Umbilical cord (tissue), 2 donors: Measurements from ENCODE around the gene CFAP45. TPM values are rescaled to one million over a fixed set of nuclear protein-coding genes. Genes with fewer than 3 reads are reported as not detected.

Source experiments
- DNase-seq: peaks from one replicate; pipeline ENCODE4 v3.0.0-alpha.2; 2015; ENCODE audit warnings: low spot score
- total RNA-seq: library from RNA; depleted of rRNA; stranded (reverse); fragments of >200 nt; gene quantifications from one replicate; pipeline ENCODE4 v1.2.3, GENCODE V29; 2014; ENCODE audit warnings: low replicate concordance; ENCODE audit not compliant: insufficient read depth

CFAP45 gene
- total RNA-seq, 1 donor from 2014 or later = 13.2 TPM

GRCh38 chr1:159853417-159854115 is 46.4 kb downstream of the CFAP45 start:
- DNase-seq = peak; percentile 27

- no peak for DNase-seq
These were observed 48.6 kb downstream of the CFAP45 start for GRCh38 chr1:159851407-159851806.

GRCh38 chr1:159849626-159850366 is 50.2 kb downstream of the CFAP45 start:
- DNase-seq = peak; percentile 49

- no peak for DNase-seq
These were observed 51.6 kb downstream of the CFAP45 start for GRCh38 chr1:159848326-159848725.

- no peak for DNase-seq
These were observed 52.7 kb downstream of the CFAP45 start for GRCh38 chr1:159847231-159847630.

- DNase-seq = no peak
These were observed 54.0 kb downstream of the CFAP45 start for GRCh38 chr1:159845751-159846629.

GRCh38 chr1:159843459-159843858 is 56.5 kb downstream of the CFAP45 start:
- DNase-seq = peak; percentile 48

- DNase-seq = peak; percentile 66
These were observed 58.2 kb downstream of the CFAP45 start for GRCh38 chr1:159841749-159842148.

GRCh38 chr1:159839116-159839849 is 60.7 kb downstream of the CFAP45 start:
- no peak for DNase-seq

GRCh38 chr1:159838715-159839114 is 61.2 kb downstream of the CFAP45 start:
- no peak for DNase-seq

- DNase-seq = no peak
These were observed 64.0 kb downstream of the CFAP45 start for GRCh38 chr1:159835862-159836525.

GRCh38 chr1:159835356-159835755 is 64.6 kb downstream of the CFAP45 start:
- DNase-seq = no peak

GRCh38 chr1:159832309-159832708 is 67.7 kb downstream of the CFAP45 start:
- DNase-seq = no peak

- DNase-seq = peak; percentile 33
These were observed 68.4 kb downstream of the CFAP45 start for GRCh38 chr1:159831412-159832141.

GRCh38 chr1:159830722-159831121 is 69.2 kb downstream of the CFAP45 start:
- DNase-seq = no peak

GRCh38 chr1:159829822-159830465 is 70.0 kb downstream of the CFAP45 start:
- peak; percentile 63 for DNase-seq

GRCh38 chr1:159829273-159829634 is 70.7 kb downstream of the CFAP45 start:
- no peak for DNase-seq

- no peak for DNase-seq
These were observed 71.2 kb downstream of the CFAP45 start for GRCh38 chr1:159828581-159829272.

GRCh38 chr1:159828176-159828575 is 71.8 kb downstream of the CFAP45 start:
- DNase-seq = no peak
